Stimulated activated CD8-positive, alpha-beta memory T cell treated with anti-CD3 and anti-CD28 coated beads, Interleukin-4, amount 100 ng/mL, for 4 hours (primary cell): ENCODE measurements around the gene CSNK1D.

ENCODE experiments used
- DNase-seq, 2 donors: peaks; one replicate each; pipeline ENCODE4 v3.0.0-alpha.2; 2020; ENCODE audit warnings: low read depth in 2 of 2, low spot score in 1 of 2

CSNK1D gene

GRCh38 chr17:82241183-82241925 lies 32.1 kb downstream of the CSNK1D start:
- DNase-seq = no peak

GRCh38 chr17:82240506-82241182 lies 32.9 kb downstream of the CSNK1D start:
- DNase-seq = no peak

DNA sequence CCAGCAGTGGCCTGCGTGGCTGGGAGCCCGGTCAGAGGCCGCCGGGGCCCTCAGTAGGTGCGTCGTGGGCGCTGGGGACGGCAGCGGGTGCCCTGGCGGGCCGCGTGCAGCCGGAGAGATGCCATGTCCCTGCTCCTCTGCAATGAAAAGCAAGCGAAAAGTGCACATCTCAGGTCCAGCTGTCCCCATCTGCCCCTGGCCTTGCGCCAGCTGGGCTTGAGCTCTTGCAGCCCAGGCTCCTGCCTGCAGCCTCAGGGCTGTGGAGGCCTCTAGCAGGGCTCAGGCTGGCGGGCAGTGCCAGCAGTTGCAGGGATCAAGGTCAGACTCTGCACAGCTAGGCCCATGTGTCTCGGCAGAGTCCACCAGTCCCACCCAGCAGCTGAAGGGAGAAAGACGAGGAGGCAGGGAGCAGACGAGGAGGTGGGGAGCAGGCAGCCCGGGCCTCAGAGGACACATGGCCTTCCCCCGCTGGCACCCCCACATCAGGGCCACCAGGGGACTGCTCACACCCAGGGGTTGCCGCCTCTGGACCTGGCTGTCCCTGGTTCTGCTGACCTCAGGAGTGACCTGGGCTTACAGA lies 33.5 kb downstream of the CSNK1D start:
- no peak for DNase-seq

DNA sequence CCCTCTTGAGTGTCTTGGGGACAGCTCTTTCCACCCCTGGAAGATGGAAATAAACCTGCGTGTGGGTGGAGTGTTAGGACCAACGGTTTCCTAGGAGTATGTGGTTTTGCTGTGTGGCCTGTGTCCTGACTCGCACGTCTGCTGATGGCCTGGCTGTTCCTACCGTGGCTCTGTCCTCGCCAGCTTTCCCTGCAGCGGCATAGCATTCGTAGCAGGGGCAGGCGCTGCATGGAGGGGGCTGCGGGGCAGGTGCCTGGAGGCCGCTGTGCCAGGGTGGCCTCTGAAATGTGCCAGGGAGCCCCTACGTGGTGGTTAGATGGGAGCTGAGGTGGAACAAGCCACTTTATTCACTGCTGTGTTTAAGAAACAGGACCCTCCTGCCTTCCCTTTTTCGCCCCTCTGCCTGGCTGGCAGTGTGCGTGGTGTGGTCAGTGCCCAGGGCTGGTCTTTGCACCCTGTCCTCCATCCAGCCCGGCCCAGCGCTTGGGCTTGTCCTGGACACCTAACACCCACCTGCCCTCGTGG lies 34.0 kb downstream of the CSNK1D start:
- DNase-seq = no peak

DNA sequence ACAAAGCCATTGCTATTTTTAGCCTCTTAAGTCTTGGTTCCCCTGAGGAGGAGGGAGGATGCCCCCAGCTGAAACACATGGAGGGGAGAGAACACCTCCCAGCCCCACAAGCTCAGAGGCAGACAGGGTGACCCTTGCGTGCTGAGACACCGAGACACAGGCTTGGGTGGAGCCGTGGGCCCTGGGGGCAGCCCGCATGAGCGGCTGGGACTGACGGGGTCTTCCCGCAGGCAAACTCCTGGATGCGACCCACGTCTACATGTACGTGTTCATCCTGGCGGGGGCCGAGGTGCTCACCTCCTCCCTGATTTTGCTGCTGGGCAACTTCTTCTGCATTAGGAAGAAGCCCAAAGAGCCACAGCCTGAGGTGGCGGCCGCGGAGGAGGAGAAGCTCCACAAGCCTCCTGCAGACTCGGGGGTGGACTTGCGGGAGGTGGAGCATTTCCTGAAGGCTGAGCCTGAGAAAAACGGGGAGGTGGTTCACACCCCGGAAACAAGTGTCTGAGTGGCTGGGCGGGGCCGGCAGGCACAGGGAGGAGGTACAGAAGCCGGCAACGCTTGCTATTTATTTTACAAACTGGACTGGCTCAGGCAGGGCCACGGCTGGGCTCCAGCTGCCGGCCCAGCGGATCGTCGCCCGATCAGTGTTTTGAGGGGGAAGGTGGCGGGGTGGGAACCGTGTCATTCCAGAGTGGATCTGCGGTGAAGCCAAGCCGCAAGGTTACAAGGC lies 34.9 kb downstream of the CSNK1D start:
- no peak for DNase-seq

DNA sequence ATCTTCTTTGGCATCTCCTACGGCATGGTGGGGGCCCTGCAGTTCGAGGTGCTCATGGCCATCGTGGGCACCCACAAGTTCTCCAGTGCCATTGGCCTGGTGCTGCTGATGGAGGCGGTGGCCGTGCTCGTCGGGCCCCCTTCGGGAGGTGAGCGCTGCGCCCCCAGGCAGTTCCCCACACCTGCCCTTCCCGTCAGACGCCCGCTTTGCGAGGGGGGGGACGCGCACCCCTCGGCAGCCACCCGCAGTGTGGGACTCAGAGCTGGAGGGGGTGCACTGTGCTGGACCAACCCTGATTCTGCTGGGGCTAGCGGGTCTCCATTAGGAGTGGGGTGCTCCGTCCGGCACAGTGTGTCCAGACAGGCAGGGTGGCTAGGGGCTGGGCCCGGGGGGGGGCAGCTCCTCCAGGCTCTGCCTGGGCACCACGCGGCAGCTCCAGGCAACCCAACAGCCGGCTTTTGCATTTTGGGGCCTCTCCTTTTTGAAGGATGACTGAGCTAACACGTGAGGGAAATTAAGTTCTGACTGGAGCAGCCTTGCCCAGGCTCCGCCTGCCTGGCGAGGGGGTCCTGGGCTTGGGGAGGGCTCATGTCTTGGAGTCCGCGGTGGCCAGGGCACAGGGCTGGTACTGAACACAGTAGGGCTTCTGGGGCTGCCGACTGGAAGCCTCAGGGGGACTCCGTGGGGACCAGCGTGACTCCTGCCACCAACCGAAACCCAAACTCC lies 35.6 kb downstream of the CSNK1D start:
- no peak for DNase-seq

DNA sequence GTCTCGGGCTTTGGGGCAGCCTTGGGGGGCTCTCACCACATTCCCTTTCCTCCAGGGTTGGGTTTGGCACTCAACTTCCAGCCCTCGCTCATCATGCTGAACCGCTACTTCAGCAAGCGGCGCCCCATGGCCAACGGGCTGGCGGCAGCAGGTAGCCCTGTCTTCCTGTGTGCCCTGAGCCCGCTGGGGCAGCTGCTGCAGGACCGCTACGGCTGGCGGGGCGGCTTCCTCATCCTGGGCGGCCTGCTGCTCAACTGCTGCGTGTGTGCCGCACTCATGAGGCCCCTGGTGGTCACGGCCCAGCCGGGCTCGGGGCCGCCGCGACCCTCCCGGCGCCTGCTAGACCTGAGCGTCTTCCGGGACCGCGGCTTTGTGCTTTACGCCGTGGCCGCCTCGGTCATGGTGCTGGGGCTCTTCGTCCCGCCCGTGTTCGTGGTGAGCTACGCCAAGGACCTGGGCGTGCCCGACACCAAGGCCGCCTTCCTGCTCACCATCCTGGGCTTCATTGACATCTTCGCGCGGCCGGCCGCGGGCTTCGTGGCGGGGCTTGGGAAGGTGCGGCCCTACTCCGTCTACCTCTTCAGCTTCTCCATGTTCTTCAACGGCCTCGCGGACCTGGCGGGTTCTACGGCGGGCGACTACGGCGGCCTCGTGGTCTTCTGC lies 36.3 kb downstream of the CSNK1D start:
- DNase-seq = no peak

DNA sequence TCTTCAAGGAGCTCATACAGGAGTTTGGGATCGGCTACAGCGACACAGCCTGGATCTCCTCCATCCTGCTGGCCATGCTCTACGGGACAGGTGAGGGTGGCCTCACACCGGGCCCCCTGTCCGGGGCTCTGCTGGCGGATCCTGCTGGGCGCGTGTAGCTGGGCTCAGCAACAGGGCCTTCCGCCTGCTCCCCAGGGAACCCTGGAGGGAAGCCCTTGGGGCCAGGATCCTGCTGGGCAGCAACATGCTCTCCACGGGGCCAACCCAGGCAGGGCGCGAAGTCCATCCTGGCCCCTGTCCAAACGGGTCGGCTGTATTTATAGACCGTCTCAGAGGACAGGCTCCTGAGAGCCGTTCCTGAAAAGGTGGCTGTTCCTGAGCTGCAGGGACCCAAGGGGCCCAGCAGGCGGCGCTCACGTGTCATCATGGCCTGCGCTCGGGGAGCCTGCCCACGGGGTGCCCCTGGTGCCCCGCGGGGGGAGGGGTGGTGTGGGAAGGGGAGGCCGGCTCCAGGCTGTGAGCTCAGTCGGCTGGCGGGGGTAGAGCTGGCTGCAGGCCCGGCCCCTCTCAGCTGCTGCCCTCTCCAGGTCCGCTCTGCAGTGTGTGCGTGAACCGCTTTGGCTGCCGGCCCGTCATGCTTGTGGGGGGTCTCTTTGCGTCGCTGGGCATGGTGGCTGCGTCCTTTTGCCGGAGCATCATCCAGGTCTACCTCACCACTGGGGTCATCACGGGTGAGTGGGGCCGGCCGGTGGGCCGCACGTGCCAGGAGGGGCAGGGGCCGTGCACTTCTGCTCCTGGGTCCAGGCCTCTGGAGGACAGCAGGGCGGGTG lies 37.1 kb downstream of the CSNK1D start:
- peak in 1 of 2 donors; percentile 35 for DNase-seq

- no peak for DNase-seq
These were observed 37.7 kb downstream of the CSNK1D start for GRCh38 chr17:82235775-82236141.

DNA sequence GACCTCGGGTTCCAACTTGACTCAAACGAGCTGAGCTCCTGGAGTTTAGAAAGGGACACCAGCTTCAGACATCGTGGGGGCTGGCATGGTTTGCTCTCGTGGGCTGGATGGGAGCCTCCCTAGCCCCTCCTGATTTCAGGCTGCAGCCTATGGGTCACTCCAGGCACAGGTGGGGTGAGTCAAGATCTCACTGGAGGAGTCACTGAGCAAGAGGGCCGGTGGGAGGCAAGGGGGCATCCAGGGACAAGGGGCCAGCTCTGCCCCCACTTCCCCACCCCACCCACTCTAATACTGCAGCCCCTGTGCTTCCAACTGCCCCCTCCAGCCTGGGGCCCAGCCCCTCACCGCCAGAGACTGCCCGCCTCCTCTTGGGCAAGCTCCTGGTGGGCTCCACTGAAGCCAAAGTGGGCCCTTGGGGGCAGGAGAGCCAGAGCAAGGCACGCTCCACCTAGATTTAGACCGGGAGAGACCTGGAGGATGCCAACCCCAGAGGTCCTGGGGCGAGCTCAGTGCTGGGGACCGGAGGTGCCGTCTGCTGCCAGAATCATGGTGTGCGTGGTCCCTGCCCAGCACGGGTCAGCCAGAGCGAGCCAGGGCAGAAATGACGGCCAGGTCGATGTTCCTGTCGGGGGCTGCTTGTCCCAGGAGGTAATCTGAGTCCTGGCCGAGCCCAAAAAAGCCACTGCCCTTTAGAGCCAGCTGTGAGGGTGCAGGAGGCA lies 38.3 kb downstream of the CSNK1D start:
- DNase-seq = no peak

GRCh38 chr17:82234211-82235055 lies 39.1 kb downstream of the CSNK1D start:
- DNase-seq = no peak

GRCh38 chr17:82232876-82233785 lies 40.4 kb downstream of the CSNK1D start:
- no peak for DNase-seq

DNA sequence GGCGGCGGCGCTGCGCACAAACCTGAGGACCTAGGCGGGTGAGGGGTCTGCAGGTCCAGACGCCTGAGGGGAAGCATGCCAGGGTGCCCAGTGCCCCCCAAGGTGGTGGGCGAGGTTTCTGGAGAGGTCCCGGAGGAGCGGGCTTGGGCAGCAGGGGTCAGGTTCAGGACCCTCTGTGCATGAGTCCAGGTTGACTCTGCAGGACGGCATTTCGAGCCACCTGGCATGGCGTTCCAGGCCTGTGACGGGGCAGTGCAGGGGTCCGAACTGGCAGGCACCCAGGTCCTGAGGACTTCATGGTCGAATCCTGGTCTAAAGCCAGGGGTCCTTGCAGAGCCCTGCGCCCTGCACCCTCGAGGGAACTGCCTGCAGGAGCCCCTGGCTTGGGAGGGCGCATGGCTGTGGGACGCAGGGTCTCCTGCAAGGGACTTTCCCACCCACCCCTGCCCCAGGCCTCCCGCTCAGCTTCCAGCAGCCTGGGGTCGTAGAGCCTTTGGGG lies 41.1 kb downstream of the CSNK1D start:
- DNase-seq = no peak

DNA sequence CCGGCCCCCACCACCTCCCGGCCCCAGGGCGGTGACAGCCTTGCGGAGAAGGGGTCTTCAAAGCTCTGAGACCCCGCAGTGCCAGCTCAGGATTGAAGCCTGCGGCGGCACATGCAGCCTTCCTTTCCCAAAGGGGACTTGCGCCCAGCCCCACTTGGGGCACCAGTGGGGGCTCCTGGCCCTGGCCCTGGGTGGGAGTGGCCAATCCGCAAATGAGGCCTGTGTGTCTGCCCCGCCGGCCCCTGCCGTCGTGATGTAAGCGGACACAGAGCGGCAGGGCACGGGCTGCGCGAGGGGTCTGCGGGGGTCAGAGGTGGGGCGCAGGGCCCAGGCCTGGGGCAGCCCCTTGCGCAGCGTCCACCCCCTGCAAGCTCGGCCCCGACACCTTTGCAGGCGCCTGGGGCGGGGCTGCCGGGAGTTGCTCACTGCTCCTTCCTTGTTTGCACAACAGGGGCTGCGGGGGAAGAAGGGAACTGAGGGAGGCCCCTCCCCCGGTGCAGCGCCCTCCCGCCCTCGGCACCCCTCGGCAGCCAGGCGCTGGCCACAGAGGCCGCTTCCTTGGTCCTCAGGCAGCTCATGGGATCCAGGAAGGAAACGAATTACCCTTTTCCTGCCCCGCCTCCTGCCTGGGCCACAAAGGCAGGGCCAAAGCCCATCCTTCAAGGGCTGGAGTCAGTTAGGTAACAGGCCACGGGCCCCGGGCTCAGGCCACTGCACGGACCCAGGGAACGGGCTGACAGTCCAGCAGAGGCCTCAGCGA lies 41.8 kb downstream of the CSNK1D start:
- DNase-seq = no peak

DNA sequence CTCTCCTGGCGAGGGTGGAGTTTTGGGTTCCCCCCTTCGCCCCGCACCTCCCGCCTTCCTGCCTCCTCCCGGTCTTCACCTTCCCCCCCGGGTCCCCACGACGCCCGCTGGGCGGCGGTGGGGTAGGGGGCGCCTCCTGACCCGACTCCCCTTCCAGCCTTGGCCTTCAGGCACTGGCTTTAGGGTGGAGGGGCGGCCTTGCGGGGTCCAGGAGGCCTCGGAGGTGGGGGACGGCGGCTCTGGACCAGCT lies 42.3 kb downstream of the CSNK1D start:
- no peak for DNase-seq

DNA sequence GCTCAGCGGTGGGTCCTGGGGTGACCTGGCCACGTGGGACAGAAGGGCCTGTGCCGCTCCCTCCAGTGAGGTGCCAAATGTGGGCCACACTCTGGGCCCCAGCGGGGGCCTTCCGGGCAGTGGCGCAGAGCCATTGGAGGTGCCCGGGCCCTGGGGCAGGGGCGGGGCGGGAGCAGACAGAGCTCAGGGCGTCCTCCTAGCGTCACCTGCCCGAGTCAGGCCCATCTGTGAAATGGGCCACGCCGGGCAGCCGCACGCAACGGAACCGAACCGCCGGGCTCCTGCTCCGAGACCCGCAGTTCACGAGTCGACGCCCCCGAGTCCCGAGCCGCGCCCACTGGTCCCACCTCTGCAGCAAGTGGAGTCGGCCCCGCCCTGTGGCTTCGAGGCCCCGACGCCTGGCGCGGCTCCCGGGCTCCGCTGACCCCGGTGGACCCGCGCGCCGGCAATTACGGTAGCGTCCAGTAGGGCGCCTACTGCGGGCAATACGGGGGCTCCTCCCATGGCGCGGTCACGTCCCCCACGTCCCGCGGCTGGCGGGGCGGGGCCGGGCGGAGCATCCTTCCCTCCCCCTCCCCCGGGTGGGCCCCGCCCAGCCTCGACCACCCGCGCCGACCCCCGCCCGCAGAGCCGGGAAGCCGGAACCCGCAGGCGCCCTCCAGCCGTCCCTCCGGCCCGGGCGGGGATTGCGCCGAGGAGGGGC lies 42.7 kb downstream of the CSNK1D start:
- no peak for DNase-seq
